GM23338 (cell line): ENCODE data around the gene IGFBP4. TPM values are rescaled to one million over a fixed set of nuclear protein-coding genes. Genes with fewer than 3 reads are reported as not detected.

Source experiments
- ATAC-seq: fragments of 200-7000 bp; cut with Tn5 transposase; 3 replicates; pipeline ENCODE4 v1.9.1; 2020
- DNase-seq: peaks from one replicate; pipeline ENCODE4 v3.0.0-alpha.2; 2015; ENCODE audit warnings: low spot score
- H2AFZ ChIP-seq: fragments of 200-600 bp; sonication (generic); 2 replicates; pipeline ENCODE4 v1.8.0; 2016; ENCODE audit warnings: antibody characterized with exemption, mild to moderate bottlenecking, moderate library complexity
- H3F3A ChIP-seq: fragments of 200-600 bp; sonication (generic); replicated peaks from 2 replicates; pipeline ENCODE4 v1.8.0; 2017; ENCODE audit warnings: antibody characterized with exemption, mixed run types, low read depth
- H3K27ac ChIP-seq: fragments of 200-600 bp; sonication (generic); 2 replicates; pipeline ENCODE4 v1.6.1; 2016; ENCODE audit warnings: low read depth
- H3K27me3 ChIP-seq: fragments of 200-600 bp; sonication (generic); 2 replicates; pipeline ENCODE4 v1.8.0; 2016; ENCODE audit warnings: mild to moderate bottlenecking, mixed run types, moderate library complexity; ENCODE audit not compliant: insufficient read depth
- H3K36me3 ChIP-seq: fragments of 200-600 bp; sonication (generic); 2 replicates; pipeline ENCODE4 v1.8.0; 2016; ENCODE audit warnings: mild to moderate bottlenecking; ENCODE audit not compliant: insufficient read depth
- H3K4me1 ChIP-seq: fragments of 200-600 bp; sonication (generic); 2 replicates; pipeline ENCODE4 v1.8.0; 2016; ENCODE audit warnings: mild to moderate bottlenecking, moderate library complexity; ENCODE audit not compliant: insufficient read depth
- H3K4me2 ChIP-seq: fragments of 200-600 bp; sonication (generic); 2 replicates; pipeline ENCODE4 v1.7.1; 2017; ENCODE audit warnings: mixed run types
- H3K4me3 ChIP-seq: fragments of 200-600 bp; sonication (generic); 2 replicates; pipeline ENCODE4 v1.6.1; 2016; ENCODE audit warnings: mixed run types
- H3K79me2 ChIP-seq: fragments of 200-600 bp; sonication (generic); replicated peaks from 2 replicates; pipeline ENCODE4 v1.8.0; 2017; ENCODE audit warnings: mild to moderate bottlenecking; ENCODE audit not compliant: insufficient read depth
- H3K9me2 ChIP-seq: fragments of 200-600 bp; sonication (generic); 2 replicates; pipeline ENCODE4 v1.8.0; 2017; ENCODE audit not compliant: insufficient read depth
- H4K20me1 ChIP-seq: fragments of 200-600 bp; sonication (generic); replicated peaks from 2 replicates; pipeline ENCODE4 v1.8.0; 2017; ENCODE audit warnings: mild to moderate bottlenecking; ENCODE audit not compliant: insufficient read depth
- H3K27ac Mint-ChIP-seq: 2 replicates; pipeline ENCODE4 v1.8.0; 2020; ENCODE audit warnings: inconsistent platforms, mild to moderate bottlenecking, moderate library complexity, mixed read lengths
- H3K27me3 Mint-ChIP-seq: 3 replicates; pipeline ENCODE4 v1.8.0; 2022; ENCODE audit warnings: low read depth, mild to moderate bottlenecking, moderate library complexity, mixed read lengths, inconsistent platforms; ENCODE audit not compliant: insufficient read depth, poor library complexity
- H3K36me3 Mint-ChIP-seq: 3 replicates; pipeline ENCODE4 v1.8.0; 2021; ENCODE audit warnings: low read depth, mild to moderate bottlenecking, inconsistent platforms, moderate library complexity, mixed read lengths
- H3K4me1 Mint-ChIP-seq: 3 replicates; pipeline ENCODE4 v1.8.0; 2020; ENCODE audit warnings: mild to moderate bottlenecking, inconsistent platforms, mixed read lengths
- H3K4me3 Mint-ChIP-seq: 3 replicates; pipeline ENCODE4 v1.8.0; 2021; ENCODE audit warnings: moderate library complexity, mild to moderate bottlenecking, inconsistent platforms, mixed read lengths
- H3K9me3 Mint-ChIP-seq: 3 replicates; pipeline ENCODE4 v1.8.0; 2020; ENCODE audit warnings: moderate library complexity, mild to moderate bottlenecking, inconsistent platforms, mixed read lengths
- CREB1 ChIP-seq: fragments of 250-450 bp; sonication (Bioruptor Pico); IDR thresholded peaks from 2 replicates; pipeline ENCODE4 v1.5.0; 2020; ENCODE audit warnings: low read depth, mild to moderate bottlenecking, moderate library complexity
- NANOG ChIP-seq: IDR thresholded peaks from 2 replicates; pipeline ENCODE4 v1.6.1; 2016; ENCODE audit warnings: antibody characterized with exemption, borderline replicate concordance
- STAT1 ChIP-seq: IDR thresholded peaks from one replicate; pipeline ENCODE4 v1.6.1; 2016; ENCODE audit warnings: antibody characterized with exemption; ENCODE audit not compliant: unreplicated experiment
- ZNF462 ChIP-seq: fragments of 250-450 bp; sonication (Bioruptor Pico); IDR thresholded peaks from 2 replicates; pipeline ENCODE4 v1.5.0; 2020; ENCODE audit warnings: mild to moderate bottlenecking, moderate library complexity
- polyA plus RNA-seq: library from polyadenylated mRNA; unstranded; fragments of >200 nt; fragmentation: Nextera tagmentation; extraction: Ambion mirVana; gene quantifications from 2 replicates; pipeline ENCODE4 v1.2.1, GENCODE V29; 2016
- total RNA-seq: library from RNA; depleted of rRNA; stranded (reverse); fragments of >200 nt; shearing (Covaris generic); gene quantifications from 2 replicates; pipeline ENCODE4 v1.2.3, GENCODE V29; 2014
- TF ChIP-seq, protein P1 (sequence below), 2 experiments: fragments of 200-600 bp in 1 of 2; sonication (generic) in 1 of 2; conservative IDR thresholded peaks; 2 replicates each; pipeline versions ENCODE4 v1.5.1 to v1.6.1; 2016 to 2017; ENCODE audit warnings: antibody characterized with exemption in 2 of 2, low read depth in 2 of 2, mild to moderate bottlenecking in 2 of 2, moderate library complexity in 1 of 2
- TF ChIP-seq, protein P2 (sequence below): IDR thresholded peaks from 2 replicates; pipeline ENCODE4 v1.6.1; 2016; ENCODE audit warnings: antibody characterized with exemption

IGFBP4 gene
- total and polyA plus RNA-seq, 2 experiments from 2014 or later: 38.7 to 78.9 TPM

GRCh38 chr17:40448213-40448638 is 5.0 kb downstream of the IGFBP4 start:
- no peak overlapping the region for H3K27ac Mint-ChIP-seq
- no peak for ATAC-seq

More at GRCh38 chr17:40448213-40448638, 5.0 kb downstream of the IGFBP4 start:
- H3K27me3 Mint-ChIP-seq: peaks cover 9% of the 10 kb centered on the region
- Histone ChIP-seq H3K27me3 (peaks cover 6% of the 10 kb centered on the region; the same call in 1 of the 2 replicates), H3K9me2 (no peaks in the 10 kb centered on the region), H4K20me1 (no peaks in the 10 kb centered on the region), H3K27ac (no peak overlapping the region), H3K4me3 (no peak overlapping the region), H3F3A (no peaks in the 10 kb centered on the region; the same call in 1 of the 2 replicates), H3K4me2 (no peak overlapping the region), H2AFZ (no peak overlapping the region), H3K4me1 (peaks cover 34% of the 10 kb centered on the region), H3K79me2 (peaks cover 67% of the 10 kb centered on the region), H3K36me3 (peaks cover 7% of the 10 kb centered on the region; the same call in 1 of the 2 replicates)
- H3K9me3 Mint-ChIP-seq: no peaks in the 10 kb centered on the region
- TF ChIP-seq, protein P1, sequence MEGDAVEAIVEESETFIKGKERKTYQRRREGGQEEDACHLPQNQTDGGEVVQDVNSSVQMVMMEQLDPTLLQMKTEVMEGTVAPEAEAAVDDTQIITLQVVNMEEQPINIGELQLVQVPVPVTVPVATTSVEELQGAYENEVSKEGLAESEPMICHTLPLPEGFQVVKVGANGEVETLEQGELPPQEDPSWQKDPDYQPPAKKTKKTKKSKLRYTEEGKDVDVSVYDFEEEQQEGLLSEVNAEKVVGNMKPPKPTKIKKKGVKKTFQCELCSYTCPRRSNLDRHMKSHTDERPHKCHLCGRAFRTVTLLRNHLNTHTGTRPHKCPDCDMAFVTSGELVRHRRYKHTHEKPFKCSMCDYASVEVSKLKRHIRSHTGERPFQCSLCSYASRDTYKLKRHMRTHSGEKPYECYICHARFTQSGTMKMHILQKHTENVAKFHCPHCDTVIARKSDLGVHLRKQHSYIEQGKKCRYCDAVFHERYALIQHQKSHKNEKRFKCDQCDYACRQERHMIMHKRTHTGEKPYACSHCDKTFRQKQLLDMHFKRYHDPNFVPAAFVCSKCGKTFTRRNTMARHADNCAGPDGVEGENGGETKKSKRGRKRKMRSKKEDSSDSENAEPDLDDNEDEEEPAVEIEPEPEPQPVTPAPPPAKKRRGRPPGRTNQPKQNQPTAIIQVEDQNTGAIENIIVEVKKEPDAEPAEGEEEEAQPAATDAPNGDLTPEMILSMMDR (conservative IDR thresholded peaks at IDR 0.05; ENCODE audit: low read depth in 2 of 2): no peak
- TF ChIP-seq, protein P2, sequence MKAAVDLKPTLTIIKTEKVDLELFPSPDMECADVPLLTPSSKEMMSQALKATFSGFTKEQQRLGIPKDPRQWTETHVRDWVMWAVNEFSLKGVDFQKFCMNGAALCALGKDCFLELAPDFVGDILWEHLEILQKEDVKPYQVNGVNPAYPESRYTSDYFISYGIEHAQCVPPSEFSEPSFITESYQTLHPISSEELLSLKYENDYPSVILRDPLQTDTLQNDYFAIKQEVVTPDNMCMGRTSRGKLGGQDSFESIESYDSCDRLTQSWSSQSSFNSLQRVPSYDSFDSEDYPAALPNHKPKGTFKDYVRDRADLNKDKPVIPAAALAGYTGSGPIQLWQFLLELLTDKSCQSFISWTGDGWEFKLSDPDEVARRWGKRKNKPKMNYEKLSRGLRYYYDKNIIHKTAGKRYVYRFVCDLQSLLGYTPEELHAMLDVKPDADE: no peak
- TF ChIP-seq STAT1 (no peak), CREB1 (no peak), NANOG (no peak), ZNF462 (CRISPR knock-in tag) (no peak)
- peaks cover 13% of the 10 kb centered on the region for H3K36me3 Mint-ChIP-seq
- no peak overlapping the region for H3K4me3 Mint-ChIP-seq
- DNase-seq: no peak
- peaks cover 40% of the 10 kb centered on the region for H3K4me1 Mint-ChIP-seq
